ENCODE measurements around the gene PDE3B. TPM values are rescaled to one million over a fixed set of nuclear protein-coding genes. Genes with fewer than 3 reads are reported as not detected.

PDE3B gene
- total RNA-seq, 1 donor from 2014 or later = 28.5 TPM

- no peak overlapping the region for H3K4me3 ChIP-seq
- no peaks in the 10 kb centered on the region for H3K36me3 ChIP-seq
- no peak for DNase-seq
- ATAC-seq = no peak
- no peak overlapping the region for H3K27ac ChIP-seq
- TF ChIP-seq CTCF (IDR thresholded peaks at IDR 0.05) = no peak
- intact Hi-C loops (cut with DNase I) = no loop called here
- H3K4me1 ChIP-seq = no peaks in the 10 kb centered on the region
- H3K27me3 ChIP-seq = no peaks in the 10 kb centered on the region
- H3K9me3 ChIP-seq = no peaks in the 10 kb centered on the region
These were observed 175.2 kb downstream of the PDE3B start for GRCh38 chr11:14818779-14819178.

GRCh38 chr11:14819596-14819995 lies 176.0 kb downstream of the PDE3B start:
- Histone ChIP-seq H3K9me3 (no peaks in the 10 kb centered on the region), H3K4me3 (no peak overlapping the region), H3K27me3 (no peaks in the 10 kb centered on the region), H3K36me3 (no peaks in the 10 kb centered on the region), H3K4me1 (no peaks in the 10 kb centered on the region), H3K27ac (no peak overlapping the region)
- no peak for TF ChIP-seq CTCF (IDR thresholded peaks at IDR 0.05)
- ATAC-seq = no peak
- no peak for DNase-seq
- intact Hi-C loops (cut with DNase I) = no loop called here

GRCh38 chr11:14821031-14821430 lies 177.4 kb downstream of the PDE3B start:
- no peaks in the 10 kb centered on the region for H3K36me3 ChIP-seq
- no peaks in the 10 kb centered on the region for H3K4me1 ChIP-seq
- DNase-seq = no peak
- intact Hi-C loops (cut with DNase I) = no loop called here
- H3K27me3 ChIP-seq = no peaks in the 10 kb centered on the region
- ATAC-seq = no peak
- no peaks in the 10 kb centered on the region for H3K9me3 ChIP-seq
- H3K27ac ChIP-seq = no peak overlapping the region
- H3K4me3 ChIP-seq = no peak overlapping the region
- no peak for TF ChIP-seq CTCF (IDR thresholded peaks at IDR 0.05)

- H3K27ac ChIP-seq = no peak overlapping the region
- H3K4me3 ChIP-seq = no peak overlapping the region
- ATAC-seq = no peak
- intact Hi-C loops (cut with DNase I) = no loop called here
- TF ChIP-seq CTCF (IDR thresholded peaks at IDR 0.05) = no peak
- no peaks in the 10 kb centered on the region for H3K4me1 ChIP-seq
- no peaks in the 10 kb centered on the region for H3K36me3 ChIP-seq
- no peak for DNase-seq
- no peaks in the 10 kb centered on the region for H3K27me3 ChIP-seq
- peaks cover 3% of the 10 kb centered on the region for H3K9me3 ChIP-seq
These were observed 183.0 kb downstream of the PDE3B start for GRCh38 chr11:14826600-14826999.

GRCh38 chr11:14835496-14836492 lies 192.2 kb downstream of the PDE3B start:
- Histone ChIP-seq H3K4me1 (no peaks in the 10 kb centered on the region), H3K36me3 (no peaks in the 10 kb centered on the region), H3K4me3 (no peak overlapping the region), H3K27me3 (no peaks in the 10 kb centered on the region), H3K27ac (no peak overlapping the region), H3K9me3 (no peaks in the 10 kb centered on the region)
- intact Hi-C loops (cut with DNase I) = no loop called here
- TF ChIP-seq CTCF (IDR thresholded peaks at IDR 0.05) = no peak
- DNase-seq = no peak
- no peak for ATAC-seq

Measured in upper lobe of right lung (tissue), 1 donor.